Heart left ventricle (tissue), 16 donors: ENCODE data around the gene GALT. TPM values are rescaled to one million over a fixed set of nuclear protein-coding genes. Genes with fewer than 3 reads are reported as not detected.

Experiments used
- ATAC-seq, 4 donors: fragments of 200-7000 bp; cut with Tn5 transposase; one replicate each; pipeline ENCODE4 v1.9.1; 2020 to 2022; ENCODE audit warnings: moderate library complexity in 4 of 4, mild to moderate bottlenecking in 3 of 4, moderate number of reproducible peaks in 1 of 4
- DNase-seq, 5 donors: peaks; one replicate each; pipeline ENCODE4 v3.0.0-alpha.2; 2020
- H3K27ac ChIP-seq, 12 donors: fragments of 200-600 bp; sonication (generic) in 4 of 12; one replicate each; pipeline versions ENCODE4 v1.5.0 to v1.8.0; 2016 to 2022; ENCODE audit warnings: mild to moderate bottlenecking in 2 of 12
- H3K27me3 ChIP-seq, 9 donors: fragments of 200-600 bp; sonication (generic) in 2 of 9; one replicate each; pipeline versions ENCODE4 v1.5.1 to v1.8.0; 2016 to 2022; ENCODE audit warnings: mild to moderate bottlenecking in 3 of 9
- H3K36me3 ChIP-seq, 9 donors: fragments of 200-600 bp; sonication (generic) in 2 of 9; one replicate each; pipeline versions ENCODE4 v1.5.0 to v1.8.0; 2018 to 2022; ENCODE audit warnings: mild to moderate bottlenecking in 2 of 9
- H3K4me1 ChIP-seq, 12 donors: fragments of 200-600 bp; sonication (generic) in 4 of 12; one replicate each; pipeline versions ENCODE4 v1.5.0 to v1.8.0; 2016 to 2022; ENCODE audit warnings: mild to moderate bottlenecking in 3 of 12
- H3K4me3 ChIP-seq, 12 donors: fragments of 200-600 bp; sonication (generic) in 4 of 12; one replicate each; pipeline versions ENCODE4 v1.5.0 to v1.8.0; 2017 to 2022; ENCODE audit warnings: mild to moderate bottlenecking in 9 of 12, moderate library complexity in 4 of 12
- H3K9me3 ChIP-seq, 12 donors: fragments of 200-600 bp; sonication (generic) in 4 of 12; one replicate each; pipeline versions ENCODE4 v1.5.0 to v1.8.0; 2016 to 2022; ENCODE audit warnings: mild to moderate bottlenecking in 1 of 12
- CTCF ChIP-seq, 12 donors: fragments of 200-600 bp; sonication (generic) in 4 of 12; IDR thresholded peaks; one replicate each; pipeline versions ENCODE4 v1.5.0 to v1.8.0; 2018 to 2022; ENCODE audit warnings: antibody characterized with exemption in 12 of 12, mild to moderate bottlenecking in 5 of 12
- POLR2A ChIP-seq, 2 donors: fragments of 450-650 bp; IDR thresholded peaks; one replicate each; pipeline ENCODE4 v1.6.1; 2017; ENCODE audit warnings: antibody characterized with exemption in 2 of 2, mild to moderate bottlenecking in 2 of 2, moderate library complexity in 2 of 2
- WGBS, 4 donors: extraction: QIAGEN DNeasy Blood & Tissue Kit in 2 of 4; methylation state at CpG; one replicate each; pipeline versions ENCODE4 v1.1.5 to v1.1.7; 2013 to 2018; 5-methylcytosine and 5-hydroxymethylcytosine counted together
- intact Hi-C, 10 donors: fragments of 100-400 bp; cut with DNase I; formaldehyde crosslinking; loops; one replicate each; pipeline versions ENCODE4 v1.11.1 to v1.14.2; 2022
- polyA plus RNA-seq, 2 donors: library from polyadenylated mRNA; stranded (reverse); fragments of 200-250 nt; gene quantifications; one replicate each; pipeline ENCODE4 v1.2.3, GENCODE V29; 2013
- total RNA-seq, 9 donors: library from RNA; depleted of rRNA in 2 of 9; stranded (reverse); fragments of >200 nt in 2 of 9; fragmentation: NEBNext Ultra II Directional in 3 of 9; extraction: Animal tissue kit (Norgen Biotek cat#: 25700) in 3 of 9; gene quantifications; one replicate each; pipeline versions ENCODE4 v1.1.0 to v1.2.4, GENCODE V29; 2016 to 2023
- donor health status: ischemic (EF 13 %, LVEDD 7.1; RV severe dilation, severe dysfunction).
- donor health status: healthy with polysubstance abuse.
- donor health status: DM: no; HTN: yes; CAD: no.
- donor health status: DM: no; HTN: no; CAD: no.
- donor health status: ischemic (EF 25% LVEDD 6.9; RV normal size, moderate dysfunction).
- donor health status: ischemic (EF 25% LVEDD 5.7; RV mildly dilated, moderate dysfunction).
- donor health status: healthy.
- donor health status: DM: yes; HTN: yes; CAD: no.
- donor health status: ischemic (EF 35%, LVEDD 5.7; RV mildly dilated, moderate dysfunction).
- donor health status: nonischemic (EF 11% LVEDD 7.7; RV severe dilation, severe dysfunction).
- donor health status: DM: yes; HTN: yes; CAD: no.
- donor health status: PGD.
- donor health status: ischemic (EF 29% LVEDD 5.4; RV normal size, mild dysfunction).
- donor health status: nonischemic (EF 23%, LVEDD 6.1; RV moderate dilation, normal function).

Gene GALT
- total and polyA plus RNA-seq, 11 donors: 16.8 to 67.9 (median 41.2) TPM

- ATAC-seq (peak; percentile 97 to 99 (median 98)), DNase-seq (peak; percentile 93 to 96 (median 94))
- H3K4me1 ChIP-seq: peaks cover 0 to 33% (median 20%) of the 10 kb centered on the region in 12 donors
- H3K27me3 ChIP-seq: peaks cover 15 to 39% (median 35%) of the 10 kb centered on the region in 9 donors
- 4 to 12% (median 5%) methylated on average over 17 to 43 of the region's 43 CpGs for WGBS, 4 donors
- no peaks in the 10 kb centered on the region for H3K9me3 ChIP-seq
- peak within 1 kb of the TSS; percentile 63 to 99 (median 79) for H3K4me3 ChIP-seq
- peaks cover 0 to 35% (median 34%) of the 10 kb centered on the region in 9 donors for H3K36me3 ChIP-seq
- peak within 1 kb of the TSS in 7 of 12 donors; percentile 37 to 75 (median 51) for H3K27ac ChIP-seq
- intact Hi-C loops: no loop called here
- TF ChIP-seq CTCF (IDR thresholded peaks at IDR 0.05) (peak in 1 of 12 donors; percentile 34), POLR2A (IDR thresholded peaks at IDR 0.05) (peak in 1 of 2 donors; percentile 38)
These were observed 26.1 kb upstream of the GALT start, which contains the start of gene DCTN3 for GRCh38 chr9:34620061-34620994. TSS of gene DCTN3 (minus strand) at chr9:34620495. CDS start at chr9:34620464, 31 bp downstream.

GRCh38 chr9:34623374-34624235 is 22.9 kb upstream of the GALT start:
- ATAC-seq (no peak), DNase-seq (peak in 1 of 5 donors; percentile 64)
- no peaks in the 10 kb centered on the region for H3K9me3 ChIP-seq
- intact Hi-C loops: no loop called here
- H3K27me3 ChIP-seq: peaks cover 39 to 72% (median 68%) of the 10 kb centered on the region in 9 donors
- H3K4me1 ChIP-seq: peaks cover 0 to 37% (median 25%) of the 10 kb centered on the region in 12 donors
- peaks cover 0 to 2% (median 1%) of the 10 kb centered on the region in 9 donors for H3K36me3 ChIP-seq
- H3K4me3 ChIP-seq: peak overlapping the region in 5 of 12 donors; percentile 3 to 28 (median 8)
- TF ChIP-seq POLR2A (IDR thresholded peaks at IDR 0.05) (no peak), CTCF (IDR thresholded peaks at IDR 0.05) (no peak)
- no peak overlapping the region for H3K27ac ChIP-seq
- WGBS, 4 donors: 11 to 23% (median 17%) methylated on average over 22 to 63 of the region's 63 CpGs

- Histone ChIP-seq H3K27ac (no peak overlapping the region), H3K4me1 (peaks cover 0 to 38% (median 20%) of the 10 kb centered on the region in 12 donors), H3K4me3 (no peak overlapping the region), H3K9me3 (no peaks in the 10 kb centered on the region), H3K27me3 (peaks cover 39 to 82% (median 76%) of the 10 kb centered on the region in 9 donors), H3K36me3 (no peaks in the 10 kb centered on the region)
- intact Hi-C loops: no loop called here
- DNase-seq: no peak
- WGBS, 4 donors: 12 to 20% (median 17%) methylated on average over 26 to 39 of the region's 39 CpGs
- ATAC-seq: no peak
- TF ChIP-seq POLR2A (IDR thresholded peaks at IDR 0.05) (no peak), CTCF (IDR thresholded peaks at IDR 0.05) (no peak)
These were observed 21.8 kb upstream of the GALT start for GRCh38 chr9:34624475-34625185.
